CD14-positive monocyte (primary cell): ENCODE data around the gene PHLPP1. TPM values are rescaled to one million over a fixed set of nuclear protein-coding genes. Genes with fewer than 3 reads are reported as not detected.

Source experiments
- DNase-seq, 3 donors: peaks; one replicate each; pipeline ENCODE4 v3.0.0-alpha.2; 2011 to 2022
- H2AFZ ChIP-seq: 2 replicates; pipeline ENCODE4 v1.6.0; 2012; ENCODE audit warnings: mild to moderate bottlenecking, low read depth, low read length, inconsistent platforms; ENCODE audit not compliant: insufficient read depth, poor library complexity, severe bottlenecking
- H3K27ac ChIP-seq, 2 donors: 1 replicate in 1 of 2; 2 replicates in 1 of 2; pipeline ENCODE4 v1.5.1; 2012 to 2013; ENCODE audit warnings: low read length in 2 of 2, control low read depth in 1 of 2, inconsistent platforms in 1 of 2, low read depth in 1 of 2, mild to moderate bottlenecking in 1 of 2
- H3K27me3 ChIP-seq, 2 donors: one replicate each; pipeline versions ENCODE4 v1.6.0 to v1.6.1; 2011 to 2013; ENCODE audit warnings: low read length in 2 of 2; ENCODE audit not compliant: control insufficient read depth in 2 of 2, insufficient read depth in 2 of 2
- H3K36me3 ChIP-seq, 2 donors: replicated peaks in 1 of 2; 1 replicate in 1 of 2; 2 replicates in 1 of 2; pipeline versions ENCODE4 v1.5.1 to v1.6.1; 2012 to 2013; ENCODE audit warnings: low read length in 2 of 2, control low read depth in 1 of 2, inconsistent platforms in 1 of 2, mild to moderate bottlenecking in 1 of 2; ENCODE audit not compliant: insufficient read depth in 2 of 2, control insufficient read depth in 1 of 2
- H3K4me1 ChIP-seq, 2 donors: 1 replicate in 1 of 2; 2 replicates in 1 of 2; pipeline versions ENCODE4 v1.5.1 to v1.6.1; 2012 to 2013; ENCODE audit warnings: low read length in 2 of 2, control low read depth in 1 of 2, inconsistent platforms in 1 of 2, mild to moderate bottlenecking in 1 of 2, moderate library complexity in 1 of 2; ENCODE audit not compliant: insufficient read depth in 2 of 2, control insufficient read depth in 1 of 2
- H3K4me2 ChIP-seq: replicated peaks from 2 replicates; pipeline ENCODE3; 2012; ENCODE audit warnings: low read length, moderate library complexity, mild to moderate bottlenecking; ENCODE audit not compliant: poor library complexity, severe bottlenecking; ENCODE audit errors: extremely low read depth
- H3K4me3 ChIP-seq, 3 experiments: fragments of 200-600 bp in 1 of 3; sonication (generic) in 1 of 3; replicated peaks in 1 of 3; 1 replicate in 2 of 3; 2 replicates in 1 of 3; pipeline ENCODE4 v1.5.1; 2011 to 2013; ENCODE audit warnings: low read length in 3 of 3, mild to moderate bottlenecking in 3 of 3, control low read depth in 2 of 3, low read depth in 2 of 3, inconsistent platforms in 1 of 3, moderate library complexity in 1 of 3
- H3K79me2 ChIP-seq: 2 replicates; pipeline ENCODE4 v1.6.0; 2012; ENCODE audit warnings: mild to moderate bottlenecking, control low read depth, inconsistent platforms, low read length, moderate library complexity; ENCODE audit not compliant: insufficient read depth
- H3K9ac ChIP-seq: 2 replicates; pipeline ENCODE4 v1.6.0; 2017; ENCODE audit warnings: low read length, mild to moderate bottlenecking; ENCODE audit not compliant: insufficient read depth, poor library complexity, severe bottlenecking
- H3K9me3 ChIP-seq, 2 donors: replicated peaks in 1 of 2; 1 replicate in 1 of 2; 2 replicates in 1 of 2; pipeline versions ENCODE4 v1.5.1 to v1.6.1; 2012 to 2013; ENCODE audit warnings: low read length in 2 of 2, control low read depth in 1 of 2; ENCODE audit not compliant: control insufficient read depth in 1 of 2, insufficient read depth in 1 of 2
- H4K20me1 ChIP-seq: 2 replicates; pipeline ENCODE4 v1.6.0; 2012; ENCODE audit warnings: mild to moderate bottlenecking, low read length, control low read depth, moderate library complexity; ENCODE audit not compliant: insufficient read depth
- H3K27ac Mint-ChIP-seq, 7 donors: one replicate each; pipeline ENCODE4 v1.8.0; 2020; ENCODE audit warnings: mild to moderate bottlenecking in 7 of 7, mixed read lengths in 7 of 7, moderate library complexity in 6 of 7, inconsistent platforms in 2 of 7
- H3K27me3 Mint-ChIP-seq, 3 donors: one replicate each; pipeline ENCODE4 v1.8.0; 2021 to 2022; ENCODE audit warnings: low read depth in 3 of 3, mild to moderate bottlenecking in 3 of 3, mixed read lengths in 3 of 3, moderate library complexity in 3 of 3, inconsistent platforms in 1 of 3
- H3K36me3 Mint-ChIP-seq, 2 donors: one replicate each; pipeline ENCODE4 v1.8.0; 2020; ENCODE audit warnings: mixed read lengths in 2 of 2, inconsistent platforms in 1 of 2, mild to moderate bottlenecking in 1 of 2
- H3K4me1 Mint-ChIP-seq: one replicate; pipeline ENCODE4 v1.8.0; 2020; ENCODE audit warnings: mild to moderate bottlenecking, mixed read lengths
- H3K4me3 Mint-ChIP-seq, 2 donors: one replicate each; pipeline ENCODE4 v1.8.0; 2020; ENCODE audit warnings: mild to moderate bottlenecking in 2 of 2, mixed read lengths in 2 of 2, moderate library complexity in 1 of 2
- H3K9me3 Mint-ChIP-seq, 7 donors: one replicate each; pipeline ENCODE4 v1.8.0; 2020 to 2022; ENCODE audit warnings: mixed read lengths in 7 of 7, mild to moderate bottlenecking in 6 of 7, moderate library complexity in 6 of 7, inconsistent platforms in 2 of 7
- CTCF ChIP-seq: fragments of 200-600 bp; IDR thresholded peaks from one replicate; pipeline ENCODE4 v1.8.0; 2022; ENCODE audit warnings: antibody characterized with exemption, mild to moderate bottlenecking
- WGBS: methylation state at CpG from one replicate; pipeline ENCODE4 v1.1.5; 2013; ENCODE audit warnings: missing lambda C conversion rate; ENCODE audit not compliant: insufficient coverage; 5-methylcytosine and 5-hydroxymethylcytosine counted together
- intact Hi-C, 2 donors: fragments of 100-400 bp; cut with micrococcal nuclease; formaldehyde crosslinking; loops; one replicate each; pipeline versions ENCODE4 v1.15.0 to v1.15.1; 2023
- polyA plus RNA-seq, 3 donors: library from polyadenylated mRNA; depleted of rRNA in 1 of 3; unstranded in 2 of 3; stranded (reverse) in 1 of 3; fragments of 300-500 nt in 2 of 3; fragments of >200 nt in 1 of 3; fragmentation: Illumina TruSeq in 2 of 3; gene quantifications; 1 replicate in 2 of 3; 2 replicates in 1 of 3; pipeline ENCODE4 v1.2.3, GENCODE V29; 2012 to 2021

PHLPP1 gene
- polyA plus RNA-seq, 3 donors = 0.04 to 2.0 (median 0.55) TPM

- Histone ChIP-seq H4K20me1 (no peaks in the 10 kb centered on the region), H2AFZ (no peak overlapping the region), H3K4me3 (no peak overlapping the region), H3K36me3 (no peaks in the 10 kb centered on the region), H3K9ac (no peak overlapping the region), H3K4me2 (no peak overlapping the region), H3K9me3 (no peaks in the 10 kb centered on the region), H3K27ac (no peak overlapping the region), H3K79me2 (peaks cover 17% of the 10 kb centered on the region), H3K27me3 (no peaks in the 10 kb centered on the region), H3K4me1 (no peaks in the 10 kb centered on the region)
- peaks cover 6% of the 10 kb centered on the region for H3K4me1 Mint-ChIP-seq
- 90% methylated on average over 5 of the region's 7 CpGs for WGBS
- no peak for DNase-seq
- no peak overlapping the region for H3K4me3 Mint-ChIP-seq
- H3K36me3 Mint-ChIP-seq = no peaks in the 10 kb centered on the region
- H3K27ac Mint-ChIP-seq = peak overlapping the region in 1 of 7 donors; percentile 26
- no peak for TF ChIP-seq CTCF
- H3K27me3 Mint-ChIP-seq = no peaks in the 10 kb centered on the region
- intact Hi-C loops = no loop called here
- H3K9me3 Mint-ChIP-seq = peaks cover 0 to 7% (median 0%) of the 10 kb centered on the region in 7 donors
These were observed 47.8 kb downstream of the PHLPP1 start for GRCh38 chr18:62763101-62763521.

- Mint-ChIP-seq H3K4me1 (peaks cover 8% of the 10 kb centered on the region), H3K27me3 (no peaks in the 10 kb centered on the region), H3K9me3 (peaks cover 0 to 2% (median 0%) of the 10 kb centered on the region in 7 donors), H3K4me3 (no peak overlapping the region), H3K36me3 (peaks cover 0 to 1% of the 10 kb centered on the region in 2 donors), H3K27ac (peak overlapping the region in 1 of 7 donors; percentile 30)
- no peak overlapping the region for H3K4me2 ChIP-seq
- no CpG with 5 or more reads among the region's 4 CpGs for WGBS
- no peak overlapping the region for H2AFZ ChIP-seq
- no peak overlapping the region for H3K4me3 ChIP-seq
- peaks cover 9% of the 10 kb centered on the region for H3K79me2 ChIP-seq
- intact Hi-C loops = no loop called here
- no peaks in the 10 kb centered on the region for H3K36me3 ChIP-seq
- TF ChIP-seq CTCF = no peak
- no peak overlapping the region for H3K27ac ChIP-seq
- H3K9me3 ChIP-seq = no peaks in the 10 kb centered on the region
- no peak overlapping the region for H3K9ac ChIP-seq
- no peaks in the 10 kb centered on the region for H4K20me1 ChIP-seq
- no peak for DNase-seq
- H3K27me3 ChIP-seq = no peaks in the 10 kb centered on the region
- no peaks in the 10 kb centered on the region for H3K4me1 ChIP-seq
These were observed 50.9 kb downstream of the PHLPP1 start for GRCh38 chr18:62766266-62766665.
